Measurements from ENCODE around the gene TMEM184A.
"Not testable (repeated sequence)": the region's sequence is repeated elsewhere in the genome, so short reads cannot be mapped to it uniquely, and the experiment has no call there.

The TMEM184A gene

GRCh38 chr7:1590887-1591286, 34.9 kb upstream of the TMEM184A start:
- Histone ChIP-seq H3K27ac (ENCODE audit: insufficient read depth, low read length, poor library complexity, severe bottlenecking) (no peak overlapping the region), H3K27me3 (replicated peaks; ENCODE audit: control insufficient read depth, insufficient read depth, low read length, poor library complexity, severe bottlenecking) (peaks cover 19% of the 10 kb centered on the region), H3K9me3 (ENCODE audit: control insufficient read depth, low read length) (no peaks in the 10 kb centered on the region), H3K36me3 (ENCODE audit: control insufficient read depth, insufficient read depth, low read length) (no peaks in the 10 kb centered on the region), H3K4me3 (ENCODE audit: insufficient read depth, low read depth, low read length, poor library complexity, severe bottlenecking) (no peak overlapping the region), H3K4me1 (ENCODE audit: control insufficient read depth, insufficient read depth, low read length, poor library complexity, severe bottlenecking) (peaks cover 17% of the 10 kb centered on the region)
- DNase-seq: no peak

DNA sequence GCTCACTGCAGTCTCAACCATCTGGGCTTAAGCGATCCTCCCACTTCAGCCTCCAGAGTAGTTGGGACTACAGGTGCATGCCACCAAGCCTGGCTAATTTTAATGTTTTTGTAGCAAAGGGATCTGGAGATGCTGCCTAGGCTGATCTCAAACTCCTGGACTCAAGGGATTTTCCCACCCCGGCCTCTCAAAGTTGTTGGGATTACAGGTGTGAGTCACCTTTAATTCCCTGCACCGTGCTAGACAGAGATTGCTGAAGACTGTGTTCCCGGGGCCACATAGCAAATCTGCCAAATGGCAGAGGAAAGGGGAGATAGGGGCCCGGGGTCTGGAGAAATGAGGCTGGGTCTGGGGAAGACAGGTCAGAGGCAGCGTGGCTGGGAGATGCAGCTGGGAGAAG, 34.5 kb upstream of the TMEM184A start:
- H3K4me1 ChIP-seq (ENCODE audit: control insufficient read depth, insufficient read depth, low read length, poor library complexity, severe bottlenecking): peaks cover 17% of the 10 kb centered on the region
- H3K9me3 ChIP-seq (ENCODE audit: control insufficient read depth, low read length): no peaks in the 10 kb centered on the region
- no peak for DNase-seq
- no peak overlapping the region for H3K4me3 ChIP-seq (ENCODE audit: insufficient read depth, low read depth, low read length, poor library complexity, severe bottlenecking)
- H3K27me3 ChIP-seq (replicated peaks; ENCODE audit: control insufficient read depth, insufficient read depth, low read length, poor library complexity, severe bottlenecking): peaks cover 19% of the 10 kb centered on the region
- H3K36me3 ChIP-seq (ENCODE audit: control insufficient read depth, insufficient read depth, low read length): no peaks in the 10 kb centered on the region
- H3K27ac ChIP-seq (ENCODE audit: insufficient read depth, low read length, poor library complexity, severe bottlenecking): no peak overlapping the region

GRCh38 chr7:1588978-1589377, 33.0 kb upstream of the TMEM184A start:
- no peak overlapping the region for H3K27ac ChIP-seq (ENCODE audit: insufficient read depth, low read length, poor library complexity, severe bottlenecking)
- no peak for DNase-seq
- no peak overlapping the region for H3K4me3 ChIP-seq (ENCODE audit: insufficient read depth, low read depth, low read length, poor library complexity, severe bottlenecking)
- peaks cover 19% of the 10 kb centered on the region for H3K27me3 ChIP-seq (replicated peaks; ENCODE audit: control insufficient read depth, insufficient read depth, low read length, poor library complexity, severe bottlenecking)
- no peaks in the 10 kb centered on the region for H3K36me3 ChIP-seq (ENCODE audit: control insufficient read depth, insufficient read depth, low read length)
- H3K4me1 ChIP-seq (ENCODE audit: control insufficient read depth, insufficient read depth, low read length, poor library complexity, severe bottlenecking): peaks cover 17% of the 10 kb centered on the region
- H3K9me3 ChIP-seq (ENCODE audit: control insufficient read depth, low read length): no peaks in the 10 kb centered on the region

DNA sequence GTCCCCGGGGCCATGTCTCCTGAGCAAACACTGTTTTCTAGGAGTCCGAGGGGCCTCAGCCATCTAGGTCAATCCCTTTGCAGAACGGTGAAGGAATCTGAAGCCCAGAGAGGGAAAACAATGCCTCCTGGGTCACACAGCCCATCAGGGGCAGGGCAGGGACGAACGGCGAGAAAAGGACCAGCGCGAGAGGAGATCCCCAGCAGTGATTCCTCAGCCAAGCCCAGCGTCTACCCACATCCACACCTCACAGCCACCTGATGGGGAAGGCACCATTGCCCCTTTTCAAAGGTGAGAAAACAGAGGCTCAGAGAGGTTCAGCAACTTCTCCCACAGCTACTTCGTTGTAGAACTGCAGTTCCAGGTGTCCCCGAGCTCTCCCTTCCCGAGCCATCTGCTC, 31.7 kb upstream of the TMEM184A start:
- H3K27me3 ChIP-seq (replicated peaks; ENCODE audit: control insufficient read depth, insufficient read depth, low read length, poor library complexity, severe bottlenecking): peaks cover 19% of the 10 kb centered on the region
- H3K27ac ChIP-seq (ENCODE audit: insufficient read depth, low read length, poor library complexity, severe bottlenecking): no peak overlapping the region
- no peaks in the 10 kb centered on the region for H3K36me3 ChIP-seq (ENCODE audit: control insufficient read depth, insufficient read depth, low read length)
- H3K4me3 ChIP-seq (ENCODE audit: insufficient read depth, low read depth, low read length, poor library complexity, severe bottlenecking): no peak overlapping the region
- no peaks in the 10 kb centered on the region for H3K9me3 ChIP-seq (ENCODE audit: control insufficient read depth, low read length)
- no peak for DNase-seq
- H3K4me1 ChIP-seq (ENCODE audit: control insufficient read depth, insufficient read depth, low read length, poor library complexity, severe bottlenecking): peaks cover 15% of the 10 kb centered on the region

- no peak overlapping the region for H3K4me3 ChIP-seq (ENCODE audit: insufficient read depth, low read depth, low read length, poor library complexity, severe bottlenecking)
- DNase-seq: no peak
- H3K27ac ChIP-seq (ENCODE audit: insufficient read depth, low read length, poor library complexity, severe bottlenecking): no peak overlapping the region
- no peaks in the 10 kb centered on the region for H3K9me3 ChIP-seq (ENCODE audit: control insufficient read depth, low read length)
- peaks cover 12% of the 10 kb centered on the region for H3K27me3 ChIP-seq (replicated peaks; ENCODE audit: control insufficient read depth, insufficient read depth, low read length, poor library complexity, severe bottlenecking)
- peaks cover 8% of the 10 kb centered on the region for H3K4me1 ChIP-seq (ENCODE audit: control insufficient read depth, insufficient read depth, low read length, poor library complexity, severe bottlenecking)
- no peaks in the 10 kb centered on the region for H3K36me3 ChIP-seq (ENCODE audit: control insufficient read depth, insufficient read depth, low read length)
These were observed 31.1 kb upstream of the TMEM184A start for GRCh38 chr7:1586827-1587705.

GRCh38 chr7:1586126-1586826, 30.3 kb upstream of the TMEM184A start:
- Histone ChIP-seq H3K27ac (ENCODE audit: insufficient read depth, low read length, poor library complexity, severe bottlenecking) (no peak overlapping the region), H3K4me1 (ENCODE audit: control insufficient read depth, insufficient read depth, low read length, poor library complexity, severe bottlenecking) (peaks cover under 1% of the 10 kb centered on the region), H3K27me3 (replicated peaks; ENCODE audit: control insufficient read depth, insufficient read depth, low read length, poor library complexity, severe bottlenecking) (peaks cover 4% of the 10 kb centered on the region), H3K9me3 (ENCODE audit: control insufficient read depth, low read length) (no peaks in the 10 kb centered on the region), H3K4me3 (ENCODE audit: insufficient read depth, low read depth, low read length, poor library complexity, severe bottlenecking) (no peak overlapping the region), H3K36me3 (ENCODE audit: control insufficient read depth, insufficient read depth, low read length) (no peaks in the 10 kb centered on the region)
- no peak for DNase-seq

- H3K4me3 ChIP-seq (ENCODE audit: insufficient read depth, low read depth, low read length, poor library complexity, severe bottlenecking): no peak overlapping the region
- DNase-seq: no peak
- no peaks in the 10 kb centered on the region for H3K4me1 ChIP-seq (ENCODE audit: control insufficient read depth, insufficient read depth, low read length, poor library complexity, severe bottlenecking)
- no peaks in the 10 kb centered on the region for H3K36me3 ChIP-seq (ENCODE audit: control insufficient read depth, insufficient read depth, low read length)
- H3K27me3 ChIP-seq (replicated peaks; ENCODE audit: control insufficient read depth, insufficient read depth, low read length, poor library complexity, severe bottlenecking): no peaks in the 10 kb centered on the region
- no peaks in the 10 kb centered on the region for H3K9me3 ChIP-seq (ENCODE audit: control insufficient read depth, low read length)
- no peak overlapping the region for H3K27ac ChIP-seq (ENCODE audit: insufficient read depth, low read length, poor library complexity, severe bottlenecking)
These were observed 29.4 kb upstream of the TMEM184A start for GRCh38 chr7:1585142-1585981.

- no peaks in the 10 kb centered on the region for H3K36me3 ChIP-seq (ENCODE audit: control insufficient read depth, insufficient read depth, low read length)
- no peaks in the 10 kb centered on the region for H3K9me3 ChIP-seq (ENCODE audit: control insufficient read depth, low read length)
- H3K4me3 ChIP-seq (ENCODE audit: insufficient read depth, low read depth, low read length, poor library complexity, severe bottlenecking): no peak overlapping the region
- no peak overlapping the region for H3K27ac ChIP-seq (ENCODE audit: insufficient read depth, low read length, poor library complexity, severe bottlenecking)
- H3K27me3 ChIP-seq (replicated peaks; ENCODE audit: control insufficient read depth, insufficient read depth, low read length, poor library complexity, severe bottlenecking): no peaks in the 10 kb centered on the region
- DNase-seq: no peak
- H3K4me1 ChIP-seq (ENCODE audit: control insufficient read depth, insufficient read depth, low read length, poor library complexity, severe bottlenecking): no peaks in the 10 kb centered on the region
These were observed 28.7 kb upstream of the TMEM184A start for GRCh38 chr7:1584700-1585099.

DNA sequence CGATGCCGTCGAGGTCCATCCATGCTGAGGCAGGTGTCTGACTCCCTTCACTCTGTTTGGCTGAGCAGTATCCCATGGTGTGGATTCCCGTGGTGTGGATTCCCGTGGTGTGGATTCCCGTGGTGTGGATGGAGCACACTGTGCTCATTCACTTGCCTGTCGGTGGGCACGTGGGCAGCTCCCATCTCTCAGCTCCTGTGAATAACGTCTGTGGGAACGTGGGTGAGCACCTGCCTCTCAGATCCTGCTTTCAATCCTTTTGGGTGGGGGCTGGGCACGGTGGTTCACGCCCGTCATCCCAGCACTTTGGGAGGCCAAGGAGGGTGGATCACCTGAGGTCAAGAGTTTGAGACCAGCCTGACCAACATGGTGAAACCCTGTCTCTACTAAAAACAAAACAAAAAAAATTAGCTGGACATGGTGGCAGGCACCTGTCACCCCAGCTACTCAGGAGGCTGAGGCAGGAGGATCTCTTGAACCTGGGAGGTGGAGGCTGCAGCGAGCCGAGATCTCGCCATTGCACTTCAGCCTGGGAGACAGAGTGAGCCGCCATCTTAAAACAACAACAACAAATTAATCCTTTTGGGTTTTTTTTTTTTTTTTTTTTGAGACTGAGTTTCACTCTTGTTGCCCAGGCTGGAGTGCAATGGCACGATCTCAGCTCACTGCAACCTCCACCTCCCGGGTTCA, 27.4 kb upstream of the TMEM184A start:
- not testable (repeated sequence) for H3K4me3 ChIP-seq (ENCODE audit: insufficient read depth, low read depth, low read length, poor library complexity, severe bottlenecking); H3K36me3 ChIP-seq (ENCODE audit: control insufficient read depth, insufficient read depth, low read length); H3K9me3 ChIP-seq (ENCODE audit: control insufficient read depth, low read length); H3K27me3 ChIP-seq (replicated peaks; ENCODE audit: control insufficient read depth, insufficient read depth, low read length, poor library complexity, severe bottlenecking); H3K4me1 ChIP-seq (ENCODE audit: control insufficient read depth, insufficient read depth, low read length, poor library complexity, severe bottlenecking); DNase-seq; H3K27ac ChIP-seq (ENCODE audit: insufficient read depth, low read length, poor library complexity, severe bottlenecking)
